ENCODE measurements around the gene SH2D7.

SH2D7 gene

DNA sequence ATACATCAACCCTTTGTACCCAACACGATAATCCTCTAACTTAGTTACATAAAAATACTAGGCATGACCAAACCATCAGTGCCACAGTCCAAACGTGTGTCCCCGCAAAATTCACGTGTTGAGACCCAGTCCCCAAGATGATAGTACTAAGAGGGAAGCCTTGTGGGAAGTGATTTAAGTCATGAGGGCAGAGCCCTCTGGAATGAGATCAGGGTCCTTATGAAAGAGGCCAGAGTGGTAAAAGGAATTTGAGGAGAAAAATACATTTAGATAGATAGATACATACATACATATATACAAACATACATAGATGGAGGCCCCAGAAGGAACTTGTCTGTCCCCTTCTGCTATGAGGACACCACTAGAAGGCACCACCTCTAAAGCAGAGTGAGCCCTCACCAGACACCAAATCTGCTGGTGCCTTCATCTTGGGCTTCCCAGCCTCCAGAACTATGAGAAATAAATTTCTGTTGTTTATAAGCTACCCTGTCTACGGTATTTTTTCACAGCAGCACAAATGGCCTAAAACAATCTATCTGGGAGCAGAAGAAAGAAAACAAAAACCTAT lies 22.8 kb upstream of the SH2D7 start:
- Histone ChIP-seq H3K27me3 (ENCODE audit: control insufficient read depth, insufficient read depth, low read length, poor library complexity, severe bottlenecking) (no peaks in the 10 kb centered on the region), H3K4me1 (ENCODE audit: control insufficient read depth, insufficient read depth, low read length) (peaks cover 14% of the 10 kb centered on the region), H3K4me3 (ENCODE audit: insufficient read depth, low read depth, low read length) (no peak overlapping the region), H3K36me3 (ENCODE audit: control insufficient read depth, insufficient read depth, low read length) (no peaks in the 10 kb centered on the region), H3K27ac (ENCODE audit: insufficient read depth, low read depth, low read length, poor library complexity, severe bottlenecking) (no peak overlapping the region), H3K9me3 (ENCODE audit: control insufficient read depth, low read length) (no peaks in the 10 kb centered on the region)
- WGBS, 2 experiments, result 90 to 96% methylated on average over 5 of the region's 5 CpGs

DNA sequence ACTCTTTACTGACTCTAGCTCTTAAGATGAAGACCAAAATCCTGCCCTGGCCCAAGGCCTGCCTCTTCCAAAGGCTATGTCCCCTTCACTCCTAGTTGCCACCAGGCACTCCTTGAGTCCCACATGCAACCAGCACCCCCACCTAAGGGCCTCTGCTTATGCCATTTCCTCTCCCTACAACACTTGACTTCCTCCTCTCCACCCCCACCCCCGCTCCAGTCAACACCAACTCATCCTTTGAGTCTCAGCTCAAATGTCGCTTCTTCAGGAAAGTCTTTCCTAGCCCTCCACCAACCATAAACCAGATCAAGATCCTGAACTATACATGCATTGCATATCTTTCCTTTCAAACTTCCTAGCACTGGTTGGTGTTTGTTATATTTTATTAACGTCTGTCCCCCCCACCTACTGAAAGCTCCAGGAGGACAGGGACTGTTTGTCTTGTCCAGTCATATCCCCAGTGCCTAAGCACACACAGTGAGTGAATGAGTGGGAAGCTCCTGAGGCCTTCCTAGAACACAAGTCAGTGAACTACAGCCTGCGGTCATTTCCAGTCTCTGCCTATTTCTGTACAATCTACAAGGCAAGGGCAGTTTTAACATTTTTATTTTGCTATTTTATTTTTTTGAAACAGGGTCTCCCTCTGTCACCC lies 22.2 kb upstream of the SH2D7 start:
- H3K9me3 ChIP-seq (ENCODE audit: control insufficient read depth, low read length), result no peaks in the 10 kb centered on the region
- 83 to 90% methylated on average over 4 of the region's 4 CpGs for WGBS, 2 experiments
- no peaks in the 10 kb centered on the region for H3K36me3 ChIP-seq (ENCODE audit: control insufficient read depth, insufficient read depth, low read length)
- peaks cover 14% of the 10 kb centered on the region for H3K4me1 ChIP-seq (ENCODE audit: control insufficient read depth, insufficient read depth, low read length)
- H3K27ac ChIP-seq (ENCODE audit: insufficient read depth, low read depth, low read length, poor library complexity, severe bottlenecking), result no peak overlapping the region
- no peaks in the 10 kb centered on the region for H3K27me3 ChIP-seq (ENCODE audit: control insufficient read depth, insufficient read depth, low read length, poor library complexity, severe bottlenecking)
- H3K4me3 ChIP-seq (ENCODE audit: insufficient read depth, low read depth, low read length), result no peak overlapping the region

DNA sequence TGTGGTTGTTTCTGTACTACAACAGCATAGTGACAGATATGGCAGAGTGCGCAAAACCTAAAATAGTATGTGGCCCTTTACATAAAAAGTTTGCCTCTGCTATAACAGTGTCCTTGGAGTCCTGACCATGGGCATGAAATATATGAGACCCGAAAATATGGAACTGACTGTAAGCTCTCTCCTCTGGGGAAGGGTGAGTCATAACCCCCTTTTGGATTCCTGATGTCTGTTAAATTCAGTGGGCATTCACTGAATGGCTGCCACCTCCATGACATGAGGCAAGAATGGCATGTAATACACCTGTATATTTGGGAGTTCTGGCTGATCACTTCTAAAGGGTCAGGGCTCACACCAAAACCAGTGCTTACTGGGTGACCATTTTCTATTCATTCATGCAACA lies 21.0 kb upstream of the SH2D7 start:
- no peaks in the 10 kb centered on the region for H3K36me3 ChIP-seq (ENCODE audit: control insufficient read depth, insufficient read depth, low read length)
- H3K4me3 ChIP-seq (ENCODE audit: insufficient read depth, low read depth, low read length), result no peak overlapping the region
- H3K9me3 ChIP-seq (ENCODE audit: control insufficient read depth, low read length), result no peaks in the 10 kb centered on the region
- H3K27me3 ChIP-seq (ENCODE audit: control insufficient read depth, insufficient read depth, low read length, poor library complexity, severe bottlenecking), result no peaks in the 10 kb centered on the region
- no peak overlapping the region for H3K27ac ChIP-seq (ENCODE audit: insufficient read depth, low read depth, low read length, poor library complexity, severe bottlenecking)
- peaks cover 17% of the 10 kb centered on the region for H3K4me1 ChIP-seq (ENCODE audit: control insufficient read depth, insufficient read depth, low read length)
- 86 to 87% methylated on average over 2 of the region's 2 CpGs for WGBS, 2 experiments

DNA sequence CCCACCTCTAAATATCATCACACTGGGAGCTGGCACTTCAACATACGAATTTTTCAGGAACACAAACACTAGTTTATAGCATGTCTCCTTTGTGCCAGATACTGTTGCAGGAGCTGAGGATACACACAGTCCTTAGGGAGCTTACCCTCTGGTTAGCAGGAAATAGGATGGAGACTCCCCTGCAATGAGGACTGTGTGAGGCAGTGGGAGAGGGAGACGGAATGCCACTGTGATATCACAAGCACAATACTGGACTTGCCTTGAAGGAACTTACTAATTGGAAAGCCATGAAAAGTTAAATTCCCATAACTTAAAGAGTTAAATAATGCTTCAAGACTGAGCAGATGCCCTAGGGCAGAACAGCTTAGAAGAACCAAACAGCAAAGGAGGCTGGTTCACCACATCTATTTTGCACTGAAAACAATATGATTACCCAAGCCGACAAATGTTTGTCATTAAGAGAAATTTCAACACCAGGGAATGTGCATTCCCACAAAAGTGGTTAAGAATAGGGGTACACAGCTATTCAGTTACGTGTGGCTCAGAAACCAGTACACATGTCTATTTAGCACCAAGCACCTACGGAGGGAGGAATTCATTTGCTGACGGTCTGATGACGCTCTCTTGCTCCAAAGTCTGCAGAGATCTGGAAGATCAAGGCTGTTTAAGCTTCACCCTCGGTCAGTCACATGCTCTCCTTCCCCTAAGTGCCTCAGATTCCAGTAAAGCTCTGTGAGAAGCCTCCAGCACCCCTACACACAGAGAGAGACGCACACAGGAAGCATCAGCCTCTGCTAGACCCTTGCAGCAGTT lies 20.1 kb upstream of the SH2D7 start:
- no peak overlapping the region for H3K27ac ChIP-seq (ENCODE audit: insufficient read depth, low read depth, low read length, poor library complexity, severe bottlenecking)
- H3K4me1 ChIP-seq (ENCODE audit: control insufficient read depth, insufficient read depth, low read length), result peaks cover 15% of the 10 kb centered on the region
- no peaks in the 10 kb centered on the region for H3K27me3 ChIP-seq (ENCODE audit: control insufficient read depth, insufficient read depth, low read length, poor library complexity, severe bottlenecking)
- no peak overlapping the region for H3K4me3 ChIP-seq (ENCODE audit: insufficient read depth, low read depth, low read length)
- H3K9me3 ChIP-seq (ENCODE audit: control insufficient read depth, low read length), result no peaks in the 10 kb centered on the region
- no peaks in the 10 kb centered on the region for H3K36me3 ChIP-seq (ENCODE audit: control insufficient read depth, insufficient read depth, low read length)
- WGBS, 2 experiments, result 80% methylated on average over 9 of the region's 9 CpGs

- H3K27me3 ChIP-seq (ENCODE audit: control insufficient read depth, insufficient read depth, low read length, poor library complexity, severe bottlenecking), result no peaks in the 10 kb centered on the region
- no peaks in the 10 kb centered on the region for H3K9me3 ChIP-seq (ENCODE audit: control insufficient read depth, low read length)
- 93 to 95% methylated on average over 4 to 5 of the region's 5 CpGs for WGBS, 2 experiments
- no peaks in the 10 kb centered on the region for H3K36me3 ChIP-seq (ENCODE audit: control insufficient read depth, insufficient read depth, low read length)
- peaks cover 12% of the 10 kb centered on the region for H3K4me1 ChIP-seq (ENCODE audit: control insufficient read depth, insufficient read depth, low read length)
- H3K27ac ChIP-seq (ENCODE audit: insufficient read depth, low read depth, low read length, poor library complexity, severe bottlenecking), result no peak overlapping the region
- no peak overlapping the region for H3K4me3 ChIP-seq (ENCODE audit: insufficient read depth, low read depth, low read length)
Observed at GRCh38 chr15:78073046-78073787, 19.1 kb upstream of the SH2D7 start.

- Histone ChIP-seq H3K4me1 (ENCODE audit: control insufficient read depth, insufficient read depth, low read length) (peaks cover 3% of the 10 kb centered on the region), H3K27ac (ENCODE audit: insufficient read depth, low read depth, low read length, poor library complexity, severe bottlenecking) (peak overlapping the region; percentile 32), H3K36me3 (ENCODE audit: control insufficient read depth, insufficient read depth, low read length) (no peaks in the 10 kb centered on the region), H3K9me3 (ENCODE audit: control insufficient read depth, low read length) (no peaks in the 10 kb centered on the region), H3K4me3 (ENCODE audit: insufficient read depth, low read depth, low read length) (no peak overlapping the region), H3K27me3 (ENCODE audit: control insufficient read depth, insufficient read depth, low read length, poor library complexity, severe bottlenecking) (no peaks in the 10 kb centered on the region)
- 58 to 59% methylated on average over 7 of the region's 7 CpGs for WGBS, 2 experiments
Observed at GRCh38 chr15:78075490-78076230, 16.7 kb upstream of the SH2D7 start.

DNA sequence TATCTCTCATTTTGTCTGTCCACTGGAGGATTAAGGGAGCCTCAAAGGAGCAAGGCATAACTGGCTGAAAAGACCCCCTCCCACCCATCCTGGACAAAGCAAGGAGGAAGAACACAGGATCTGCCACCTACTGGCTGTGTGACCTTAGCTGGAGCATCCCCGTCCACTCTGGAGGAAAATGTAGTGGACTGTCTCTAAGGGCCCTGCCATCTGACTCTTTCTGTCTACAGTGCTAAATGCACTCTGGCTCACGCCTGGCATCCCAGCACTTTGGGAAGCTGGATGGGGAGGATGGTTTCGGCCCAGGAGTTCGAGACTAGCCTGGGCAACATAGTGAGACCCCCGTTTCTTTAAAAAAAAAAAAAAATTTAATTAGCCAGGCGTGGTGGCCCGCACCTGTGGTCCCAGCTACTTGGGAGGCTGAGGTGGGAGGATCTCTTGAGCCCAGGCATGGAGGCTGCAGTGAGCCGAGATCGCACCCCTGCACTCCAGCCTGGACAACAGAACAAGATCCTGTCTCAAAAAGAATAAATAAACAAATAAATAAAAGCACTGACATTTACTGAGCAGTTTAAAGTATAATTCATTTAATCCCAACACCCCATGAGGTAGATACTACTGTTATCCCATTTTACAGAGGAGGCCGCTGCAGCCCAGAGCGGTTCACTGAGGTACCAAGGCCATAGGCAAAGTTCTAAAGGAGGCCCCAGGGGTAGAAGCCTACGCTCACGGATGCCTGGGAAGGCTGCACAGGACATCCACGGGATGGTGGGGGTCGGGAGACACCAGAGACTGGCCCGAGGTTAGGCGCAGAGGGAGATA lies 15.9 kb upstream of the SH2D7 start:
- peak overlapping the region; percentile 76 for H3K4me3 ChIP-seq (ENCODE audit: insufficient read depth, low read depth, low read length)
- peak overlapping the region; percentile 32 for H3K27ac ChIP-seq (ENCODE audit: insufficient read depth, low read depth, low read length, poor library complexity, severe bottlenecking)
- no peaks in the 10 kb centered on the region for H3K27me3 ChIP-seq (ENCODE audit: control insufficient read depth, insufficient read depth, low read length, poor library complexity, severe bottlenecking)
- H3K9me3 ChIP-seq (ENCODE audit: control insufficient read depth, low read length), result no peaks in the 10 kb centered on the region
- WGBS, 2 experiments, result 65 to 66% methylated on average over 17 of the region's 17 CpGs
- no peaks in the 10 kb centered on the region for H3K36me3 ChIP-seq (ENCODE audit: control insufficient read depth, insufficient read depth, low read length)
- peaks cover 3% of the 10 kb centered on the region for H3K4me1 ChIP-seq (ENCODE audit: control insufficient read depth, insufficient read depth, low read length)

DNA sequence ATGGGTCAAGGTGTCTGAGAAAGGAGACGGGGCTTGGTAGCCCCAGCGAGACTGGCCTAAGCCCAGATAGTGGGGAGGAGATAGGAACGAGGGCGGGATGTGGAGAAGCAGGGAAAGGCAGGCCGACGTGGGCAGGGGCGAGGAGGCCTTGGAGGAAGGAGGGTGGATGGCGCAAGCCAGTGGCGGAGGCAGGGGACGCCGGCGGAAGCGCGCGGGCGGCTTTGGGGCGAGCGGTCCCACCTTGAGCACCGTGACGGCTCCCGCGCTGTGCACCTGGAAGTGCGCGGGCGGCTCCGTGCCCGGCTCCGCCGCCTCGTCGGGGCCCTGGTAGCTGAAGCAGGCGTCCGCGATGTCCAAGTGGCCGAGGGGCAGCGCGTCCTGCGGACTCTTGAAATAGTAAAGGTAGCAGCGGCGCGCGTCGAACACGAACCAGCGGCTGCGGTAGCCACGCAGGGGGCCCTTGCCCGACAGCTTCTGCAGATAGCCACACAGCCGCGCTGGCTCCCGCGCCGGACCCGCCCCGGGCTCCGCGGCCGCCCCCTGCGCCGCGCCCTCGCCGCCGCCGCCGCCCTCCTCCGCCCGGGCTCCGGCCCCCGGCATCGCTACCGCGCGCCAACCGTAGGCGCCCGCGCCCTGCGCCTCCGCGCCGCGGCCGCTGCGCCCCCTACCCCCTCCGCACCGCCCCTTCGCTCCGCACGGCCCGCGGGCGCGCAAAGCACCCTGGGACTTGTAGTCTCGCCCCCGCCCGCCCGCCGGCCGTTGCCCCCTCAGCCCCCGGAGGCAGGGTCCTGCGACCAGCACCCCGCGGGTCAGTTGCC lies 15.1 kb upstream of the SH2D7 start, which contains the start of gene TBC1D2B:
Gene TBC1D2B, minus strand, starts transcription at position 659 of the 818 bp plus-strand sequence. Its CDS starts 59 bp downstream, at position 600.
- 1% methylated on average over 104 of the region's 104 CpGs for WGBS, 2 experiments
- H3K9me3 ChIP-seq (ENCODE audit: control insufficient read depth, low read length), result no peaks in the 10 kb centered on the region
- no peaks in the 10 kb centered on the region for H3K36me3 ChIP-seq (ENCODE audit: control insufficient read depth, insufficient read depth, low read length)
- no peak within 1 kb of the TSS for H3K27ac ChIP-seq (ENCODE audit: insufficient read depth, low read depth, low read length, poor library complexity, severe bottlenecking)
- peak within 1 kb of the TSS; percentile 76 for H3K4me3 ChIP-seq (ENCODE audit: insufficient read depth, low read depth, low read length)
- peaks cover 3% of the 10 kb centered on the region for H3K4me1 ChIP-seq (ENCODE audit: control insufficient read depth, insufficient read depth, low read length)
- no peaks in the 10 kb centered on the region for H3K27me3 ChIP-seq (ENCODE audit: control insufficient read depth, insufficient read depth, low read length, poor library complexity, severe bottlenecking)
